HuH-7 (cell line): ENCODE data around the gene MDGA2.
"Not testable (repeated sequence)": the region's sequence is repeated elsewhere in the genome, so short reads cannot be mapped to it uniquely, and the experiment has no call there.

Experiments
- DNase-seq: peaks from one replicate; pipeline ENCODE4 v3.0.0; 2011; ENCODE audit warnings: low spot score

MDGA2 gene

DNA sequence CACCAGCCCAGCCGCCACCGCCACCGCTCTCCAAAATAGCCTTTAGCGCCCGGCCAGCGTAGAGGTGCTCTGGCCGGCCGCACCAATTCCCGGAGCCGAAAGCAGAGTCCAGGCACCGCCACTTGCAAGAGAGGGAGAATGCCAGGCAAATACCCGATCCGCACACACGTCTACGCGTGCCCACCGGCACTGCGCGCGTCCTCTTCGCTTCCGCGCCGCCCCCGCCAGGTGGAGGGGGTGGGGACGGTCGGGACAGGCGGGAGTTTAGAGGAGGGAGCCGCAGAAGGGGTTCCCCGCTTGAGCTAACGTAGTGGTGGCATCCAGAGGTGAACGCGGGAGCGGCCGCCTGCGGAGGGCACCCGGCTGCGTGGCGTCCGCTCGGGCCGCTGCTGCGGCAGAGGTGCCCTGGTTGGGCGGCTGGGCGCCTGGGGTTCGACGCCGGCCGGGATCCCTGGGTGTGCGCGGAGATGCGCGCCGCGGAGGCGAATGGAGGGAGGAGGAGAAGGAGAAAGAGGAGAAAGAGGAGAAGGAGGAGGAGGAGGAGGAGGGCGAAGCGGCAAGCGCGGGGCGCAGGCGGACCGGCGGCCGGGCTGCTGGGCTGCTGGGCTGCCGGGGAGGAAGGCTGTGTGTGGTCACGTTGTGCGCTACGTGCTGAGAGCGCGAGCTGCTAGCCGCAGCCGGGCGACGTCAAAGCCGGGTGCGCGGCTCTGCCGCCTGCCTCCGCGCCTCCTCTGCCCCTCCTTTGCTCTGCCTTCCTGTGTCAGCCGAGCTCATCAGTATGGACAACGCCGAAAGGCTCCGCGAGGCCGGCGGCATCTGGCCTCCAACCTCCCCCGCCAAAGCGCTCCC is at the start of gene MDGA2:
TSS of gene MDGA2 (minus strand) at position 140 of the 849 bp plus-strand sequence.
- DNase-seq = no peak

DNA sequence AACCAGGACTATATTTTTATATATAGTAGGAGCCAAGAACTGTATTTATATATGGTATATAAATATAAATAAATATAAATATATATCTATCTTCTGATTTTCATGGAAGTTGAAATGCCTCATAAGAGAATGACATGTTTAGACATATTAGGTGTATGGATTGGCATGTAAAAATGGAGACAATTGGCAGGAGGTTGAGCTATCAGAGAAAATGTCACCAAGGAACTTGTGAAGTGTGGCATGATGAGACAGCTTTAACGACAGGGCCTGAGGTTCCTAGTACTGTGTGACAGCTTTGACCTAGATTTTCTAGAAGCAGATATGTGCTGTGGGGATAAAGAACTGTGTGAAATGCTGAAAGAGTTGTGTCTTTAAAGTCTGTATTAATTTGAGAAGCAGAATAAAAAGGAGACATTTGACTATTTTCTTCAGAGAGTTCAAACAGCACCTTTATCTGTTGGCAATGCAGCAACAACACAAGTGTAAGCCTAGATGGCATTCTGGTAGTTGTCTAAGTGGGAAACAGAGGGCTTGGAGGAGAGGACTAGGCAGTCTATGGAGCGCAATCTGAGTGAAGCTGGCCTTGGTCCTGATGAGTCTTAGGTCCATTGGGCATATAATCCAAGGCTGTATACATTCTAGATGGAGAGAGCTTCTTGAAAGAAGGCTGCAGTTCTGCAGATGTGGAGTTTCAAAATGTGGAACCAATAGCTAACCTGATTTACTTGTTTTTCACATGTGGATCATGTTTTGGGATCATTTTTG is 47.7 kb upstream of the MDGA2 start:
- no peak for DNase-seq

DNA sequence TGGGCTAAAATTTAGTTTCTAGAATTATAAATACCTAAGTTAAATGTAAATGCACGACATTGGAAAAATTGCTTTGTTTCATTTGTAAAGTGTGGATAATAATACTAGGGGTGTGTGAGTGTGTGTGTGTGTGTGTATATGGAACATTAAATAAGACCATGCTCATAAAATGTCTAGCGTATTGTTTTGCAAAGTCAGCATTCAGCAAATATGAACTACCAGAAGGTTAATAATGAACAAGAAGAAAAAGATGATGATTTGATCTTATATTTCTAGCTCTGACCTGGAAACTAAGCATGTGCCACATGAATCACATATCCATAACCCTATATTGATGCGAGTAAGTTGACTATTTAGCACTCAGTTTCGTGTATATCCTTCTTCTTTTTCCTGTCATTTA is 44.9 kb upstream of the MDGA2 start:
- DNase-seq = no peak

DNA sequence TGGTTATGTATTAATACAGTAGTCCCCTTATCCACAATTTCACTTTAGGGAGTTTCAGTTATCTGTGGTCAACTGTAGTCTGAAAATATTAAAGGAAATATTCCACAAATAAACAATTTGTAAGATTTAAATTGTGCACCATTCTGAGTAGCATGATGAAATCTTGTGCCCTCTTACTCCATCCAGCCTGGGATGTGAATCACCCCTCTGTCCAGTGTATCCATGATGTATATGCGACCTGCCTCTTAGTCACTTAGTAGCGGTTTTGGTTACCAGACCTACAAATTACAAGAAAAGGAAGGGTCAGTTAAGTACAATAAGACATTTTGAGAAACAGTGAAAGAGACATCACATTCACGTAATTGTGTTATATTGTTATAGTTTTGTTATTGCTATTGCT is 39.9 kb upstream of the MDGA2 start:
- no peak for DNase-seq

DNA sequence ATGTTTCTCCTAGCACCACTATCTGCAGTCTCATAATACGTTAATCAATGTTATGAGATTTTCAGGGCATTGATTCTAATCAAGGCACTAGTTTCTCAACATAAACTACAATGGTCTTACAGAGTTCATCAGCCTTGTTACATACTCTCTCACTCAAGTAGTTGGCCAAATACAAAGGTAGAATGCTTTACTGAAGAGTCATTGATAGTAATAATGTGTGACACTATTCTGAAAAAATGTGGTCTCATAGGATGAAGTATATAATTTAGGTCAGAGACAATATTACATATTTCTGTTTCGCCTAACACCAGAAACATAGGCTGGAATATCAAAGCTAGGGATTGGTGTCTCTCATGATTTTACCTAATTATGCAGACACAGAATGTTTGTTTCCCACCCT is 35.2 kb upstream of the MDGA2 start:
- no peak for DNase-seq

DNA sequence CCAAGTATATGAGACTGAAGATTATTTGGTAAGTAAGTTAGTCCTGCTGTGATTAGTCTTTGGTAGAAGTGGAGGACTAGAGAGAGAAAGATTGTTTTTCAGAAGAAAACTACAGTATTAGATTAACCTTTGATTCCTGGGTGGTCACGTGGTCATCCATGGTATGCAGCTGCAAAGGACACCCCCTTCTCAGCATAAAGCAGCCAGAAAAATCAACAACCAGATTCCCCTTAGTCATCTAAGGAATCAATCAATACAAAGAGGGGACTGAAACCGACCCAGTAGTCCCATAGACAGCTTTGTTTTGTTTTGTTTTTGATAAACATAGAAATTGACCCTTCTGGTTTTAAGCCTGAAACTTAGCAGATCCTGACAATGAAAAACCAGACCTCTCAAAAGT is 30.3 kb upstream of the MDGA2 start:
- peak; percentile 1 for DNase-seq

DNA sequence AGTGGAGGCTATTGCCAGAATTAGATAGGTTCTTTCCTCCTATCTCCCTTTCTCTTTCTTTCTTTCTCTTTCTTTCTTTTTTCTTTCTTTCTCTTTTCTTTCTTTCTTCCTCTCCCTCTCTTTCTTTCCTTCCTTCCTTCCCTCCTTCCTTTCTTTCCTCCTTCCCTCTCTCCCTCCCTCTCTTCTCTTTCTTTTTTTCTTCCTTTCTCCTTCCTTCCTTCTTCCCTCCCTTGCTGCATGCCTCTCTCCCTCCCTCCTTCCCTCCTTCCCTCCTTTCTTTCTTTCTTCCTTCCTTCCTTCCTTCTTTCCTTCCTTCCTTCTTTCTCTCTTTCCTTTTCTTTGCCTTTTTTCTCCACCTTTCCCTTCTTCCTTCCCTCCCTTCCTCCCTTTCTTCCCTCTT is 16.4 kb upstream of the MDGA2 start:
- DNase-seq = no peak

DNA sequence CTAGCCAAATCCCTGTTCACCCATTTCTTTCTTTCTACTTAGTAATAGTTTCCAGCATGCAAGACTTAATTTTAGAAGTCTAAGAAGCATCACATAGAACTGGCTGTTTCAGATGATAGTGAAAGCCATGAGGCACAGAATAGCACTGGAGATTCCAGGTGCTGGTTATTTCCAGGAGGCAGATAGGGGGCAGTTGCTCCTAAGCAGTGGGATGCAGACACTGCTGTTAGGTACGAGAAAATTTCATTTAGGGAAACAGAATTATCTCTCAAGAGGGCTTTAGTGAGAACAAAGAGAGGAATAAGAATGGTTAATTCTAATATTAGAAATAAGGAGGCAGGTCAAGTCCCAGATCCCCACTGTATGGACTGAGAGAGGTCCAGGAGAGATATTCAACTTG is 3.6 kb upstream of the MDGA2 start:
- peak; percentile 27 for DNase-seq

DNA sequence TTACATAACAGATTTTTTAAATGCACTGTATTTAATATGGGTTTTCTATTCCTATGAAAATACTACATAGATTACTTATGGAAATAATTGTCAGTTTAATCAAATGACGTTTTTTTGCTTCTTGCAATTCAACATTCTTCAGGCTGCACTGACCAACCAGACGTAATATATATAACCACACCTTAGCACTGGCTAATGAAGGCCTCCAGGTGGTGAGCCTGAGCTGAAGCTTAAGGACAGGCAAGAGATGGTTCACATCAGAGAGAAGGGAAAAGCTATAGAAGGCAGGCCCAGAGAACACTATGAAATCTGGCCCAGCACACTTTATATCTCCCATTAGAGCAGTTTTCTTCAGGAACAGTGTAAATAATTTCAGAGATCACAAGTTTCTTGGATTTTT is 2.8 kb upstream of the MDGA2 start:
- no peak for DNase-seq

DNA sequence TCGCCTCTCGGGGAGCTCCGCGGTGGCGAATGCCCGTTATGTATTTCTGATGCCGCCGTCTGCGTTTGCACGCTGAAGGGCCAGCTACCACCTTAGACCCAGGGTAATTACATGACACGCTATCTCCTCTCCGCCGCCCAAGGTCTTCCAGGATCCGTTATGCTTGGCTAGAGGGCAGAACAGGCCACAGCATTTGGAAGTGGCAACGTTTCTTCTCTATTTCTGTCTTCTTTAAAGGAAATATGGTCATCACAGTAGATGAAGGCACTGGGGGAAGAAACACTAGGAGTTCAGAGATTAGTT is 861 bp upstream of the MDGA2 start:
- no peak for DNase-seq

DNA sequence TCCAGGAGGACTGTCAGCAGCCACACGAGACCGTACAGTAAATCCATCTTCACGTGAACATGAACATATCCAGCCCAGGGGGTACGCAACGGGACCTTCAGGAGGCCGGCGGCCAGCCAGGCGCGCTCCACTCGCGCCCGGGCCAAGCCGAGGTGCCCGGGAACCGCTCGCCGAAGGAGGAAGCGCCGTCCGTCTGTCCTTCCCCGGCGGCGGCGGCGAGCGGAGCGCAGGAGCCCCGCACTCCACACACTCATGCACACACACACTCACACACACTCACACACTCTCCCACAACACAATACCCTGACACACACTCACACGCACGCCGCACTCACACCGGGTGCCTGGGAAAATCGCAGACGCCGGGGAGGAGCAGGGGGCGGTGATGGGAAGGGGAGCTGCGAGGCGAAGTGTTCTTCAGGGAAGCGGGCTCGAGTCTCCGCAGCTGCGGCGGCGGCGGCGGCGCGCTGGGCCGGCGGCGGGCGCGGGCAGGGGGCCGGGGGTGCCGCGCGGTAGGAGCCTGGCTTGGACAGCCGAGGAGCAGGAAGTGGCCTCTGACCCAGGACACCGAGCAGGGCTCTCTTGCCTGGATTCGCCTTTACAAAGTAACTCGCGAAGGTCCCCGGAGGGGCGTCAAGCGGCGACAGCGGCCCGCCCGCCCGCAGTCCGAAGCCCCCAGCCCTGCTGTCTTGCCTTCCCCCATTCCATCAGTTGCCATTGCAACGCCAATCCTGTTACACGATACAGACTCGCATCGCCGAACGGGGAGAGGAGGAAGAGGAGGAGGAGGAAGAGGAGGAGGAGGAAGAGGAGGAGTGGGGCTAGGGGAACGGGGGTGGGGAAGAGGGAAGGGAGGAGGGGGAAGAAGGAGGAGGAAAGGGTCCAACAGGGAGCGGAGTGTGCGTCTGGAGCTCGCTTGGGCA is 601 bp downstream of the MDGA2 start:
- DNase-seq = no peak

DNA sequence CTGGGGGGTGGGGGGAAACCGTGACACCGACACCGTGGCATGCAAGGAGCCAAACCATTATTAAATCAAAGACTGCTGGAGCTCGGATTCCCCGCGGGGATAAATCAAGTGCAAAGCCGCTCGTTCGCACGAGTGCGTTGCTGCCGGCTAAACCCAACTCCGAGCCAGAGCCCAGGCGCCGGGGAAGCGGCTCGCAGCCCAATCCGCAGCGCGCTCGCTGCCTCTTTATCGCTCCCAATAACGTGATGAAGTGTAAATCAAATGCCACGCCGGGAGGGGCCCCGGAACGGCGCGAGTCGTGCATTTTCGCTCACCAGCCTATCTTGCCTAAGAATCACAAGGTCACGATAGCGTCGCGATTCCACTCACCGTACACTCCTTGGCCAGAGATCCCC is 1.3 kb downstream of the MDGA2 start:
- DNase-seq = no peak

DNA sequence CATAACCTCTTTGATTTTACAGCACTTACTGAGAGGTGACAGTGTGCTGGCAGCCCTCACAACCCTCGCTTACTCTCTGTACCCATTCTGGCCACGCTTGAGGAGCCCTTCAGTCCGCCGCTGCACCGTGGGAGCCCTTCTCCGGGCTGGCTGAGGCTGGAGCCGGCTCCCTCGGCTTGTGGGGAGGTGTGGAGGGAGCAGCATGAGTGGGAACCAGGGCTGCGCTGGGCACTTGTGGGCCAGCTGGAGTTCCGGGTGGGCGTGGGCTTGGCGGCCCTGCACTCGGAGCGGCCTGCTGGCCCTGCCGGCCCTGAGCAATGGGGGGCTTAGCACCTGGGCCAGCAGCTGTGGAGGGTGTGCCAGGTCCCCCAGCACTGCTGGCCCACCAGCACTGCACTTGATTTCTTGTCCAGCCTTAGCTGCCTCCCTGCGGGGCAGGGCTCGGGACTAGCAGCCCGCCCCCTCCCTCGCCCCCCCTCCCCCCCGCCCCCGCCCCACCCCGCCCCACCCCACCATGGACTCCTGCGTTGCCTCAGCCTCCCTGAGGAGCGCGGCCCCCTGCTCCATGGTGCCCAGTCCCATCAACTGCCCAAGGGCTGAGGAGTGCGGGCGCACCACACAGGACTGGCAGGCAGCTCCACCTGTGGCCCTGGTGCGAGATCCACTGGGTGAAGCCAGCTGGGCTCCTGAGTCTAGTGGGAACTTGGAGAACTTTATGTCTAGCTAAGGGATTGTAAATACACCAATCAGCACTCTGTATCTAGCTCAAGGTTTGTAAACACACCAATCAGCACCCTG is 9.9 kb downstream of the MDGA2 start:
- no peak for DNase-seq

DNA sequence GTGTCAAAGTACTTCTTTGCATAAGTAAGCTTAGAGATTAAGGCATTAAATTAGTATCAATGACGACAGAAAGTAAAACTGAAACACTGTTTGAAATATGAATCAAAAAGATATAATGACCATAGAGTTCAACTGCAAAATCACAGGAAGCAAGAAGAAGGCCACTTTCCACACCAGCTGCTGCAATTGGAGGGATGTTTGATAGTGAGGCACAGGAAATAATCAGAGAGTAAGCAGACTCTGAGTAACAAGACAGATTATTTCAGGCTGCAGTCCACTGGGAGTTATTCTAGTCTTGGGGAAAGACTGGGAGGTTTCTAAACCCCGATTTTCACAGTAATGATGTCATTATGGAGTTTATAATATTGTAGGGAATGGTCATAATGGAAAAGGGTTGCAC is 12.9 kb downstream of the MDGA2 start:
- no peak for DNase-seq

DNA sequence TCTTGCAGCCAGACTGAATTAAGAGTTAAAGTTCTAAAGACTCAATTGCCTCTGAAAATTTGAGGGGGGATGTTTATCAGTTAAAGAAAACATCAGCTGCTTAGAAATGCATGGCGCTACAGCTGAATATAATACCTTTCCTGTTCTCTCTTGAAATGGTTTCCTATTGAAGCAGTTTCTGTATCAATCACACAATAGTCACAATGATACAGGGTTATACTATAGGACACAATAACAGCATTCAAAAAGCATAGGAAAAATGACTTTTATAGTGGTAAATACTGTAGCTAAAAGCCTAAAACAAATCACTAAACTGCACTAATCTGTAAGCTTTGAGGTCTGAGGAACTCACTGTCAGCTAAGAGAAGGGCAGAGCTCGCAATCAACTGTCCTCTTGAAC is 15.2 kb downstream of the MDGA2 start:
- no peak for DNase-seq

DNA sequence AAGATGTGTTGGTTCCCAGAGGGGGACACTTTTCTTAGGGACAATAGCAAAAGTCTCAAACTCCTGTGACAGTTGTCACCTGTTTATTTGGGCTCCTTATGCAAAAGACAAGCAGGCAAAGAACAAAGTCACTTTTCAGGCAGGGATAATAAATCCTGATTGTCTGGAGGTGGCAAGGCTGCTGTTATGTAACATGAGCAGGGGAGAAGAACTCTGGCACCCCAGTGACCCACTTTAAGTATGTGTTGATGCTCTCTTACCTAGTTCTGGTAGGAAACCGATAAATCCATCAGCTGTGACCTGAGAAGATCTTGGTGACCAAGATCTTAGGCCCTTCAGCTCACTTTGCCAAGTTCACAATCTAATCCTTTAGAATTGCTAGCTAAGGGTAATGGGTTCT is 17.4 kb downstream of the MDGA2 start:
- no peak for DNase-seq

DNA sequence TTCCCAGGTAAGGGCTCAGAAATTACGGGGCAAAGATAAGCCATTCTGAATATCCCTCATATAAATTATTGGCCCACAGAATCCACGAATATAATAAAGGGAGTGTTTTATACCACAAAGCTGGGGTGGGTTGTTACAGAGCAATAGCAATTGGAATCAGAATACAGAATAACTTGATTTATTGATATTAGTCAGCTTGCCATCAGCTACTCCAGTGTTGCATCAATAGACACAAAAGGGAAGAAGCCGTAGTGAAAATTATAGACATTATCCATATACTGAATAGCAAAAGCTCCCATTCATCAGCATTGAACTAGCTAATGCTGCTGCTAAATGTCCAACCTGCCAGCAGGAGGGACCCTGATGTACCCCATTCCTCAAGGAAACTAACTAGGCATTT is 18.3 kb downstream of the MDGA2 start:
- no peak for DNase-seq

DNA sequence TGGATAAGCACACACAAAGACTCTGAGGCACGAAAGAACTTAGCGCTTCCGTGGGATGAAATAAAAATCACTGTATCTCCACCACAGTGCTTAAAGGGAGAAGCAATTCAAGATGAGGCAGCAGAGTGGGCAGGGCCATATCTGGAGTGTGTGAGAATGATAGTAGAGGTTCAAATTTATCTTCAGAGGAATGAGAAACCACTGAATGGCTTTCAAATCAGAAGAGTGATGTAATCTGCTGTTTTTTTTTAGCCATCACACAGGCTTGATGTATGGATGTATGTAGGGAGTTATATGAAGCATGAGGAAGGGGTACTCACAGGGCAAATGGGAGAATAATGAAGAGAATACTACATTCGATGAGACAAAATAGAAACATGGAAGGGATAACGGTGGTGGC is 24.1 kb downstream of the MDGA2 start:
- no peak for DNase-seq

DNA sequence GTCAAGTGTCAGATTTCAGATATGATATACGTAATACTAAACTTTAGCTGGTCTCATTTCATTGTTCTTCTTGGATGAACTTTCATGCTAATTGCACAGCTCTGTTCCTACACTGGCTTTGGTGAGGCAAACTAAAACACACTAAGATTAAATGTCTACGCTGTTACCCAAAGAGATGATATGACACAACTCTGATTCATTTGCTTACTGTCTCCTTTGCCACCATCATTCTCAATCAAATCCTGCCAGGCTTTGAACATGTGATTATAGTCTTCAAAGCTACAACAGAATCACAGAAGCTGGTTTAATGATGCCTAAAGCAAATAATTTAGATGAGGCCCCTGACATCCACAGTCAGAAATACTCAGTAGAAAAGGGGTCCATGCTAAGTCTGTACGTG is 37.7 kb downstream of the MDGA2 start:
- DNase-seq = no peak

DNA sequence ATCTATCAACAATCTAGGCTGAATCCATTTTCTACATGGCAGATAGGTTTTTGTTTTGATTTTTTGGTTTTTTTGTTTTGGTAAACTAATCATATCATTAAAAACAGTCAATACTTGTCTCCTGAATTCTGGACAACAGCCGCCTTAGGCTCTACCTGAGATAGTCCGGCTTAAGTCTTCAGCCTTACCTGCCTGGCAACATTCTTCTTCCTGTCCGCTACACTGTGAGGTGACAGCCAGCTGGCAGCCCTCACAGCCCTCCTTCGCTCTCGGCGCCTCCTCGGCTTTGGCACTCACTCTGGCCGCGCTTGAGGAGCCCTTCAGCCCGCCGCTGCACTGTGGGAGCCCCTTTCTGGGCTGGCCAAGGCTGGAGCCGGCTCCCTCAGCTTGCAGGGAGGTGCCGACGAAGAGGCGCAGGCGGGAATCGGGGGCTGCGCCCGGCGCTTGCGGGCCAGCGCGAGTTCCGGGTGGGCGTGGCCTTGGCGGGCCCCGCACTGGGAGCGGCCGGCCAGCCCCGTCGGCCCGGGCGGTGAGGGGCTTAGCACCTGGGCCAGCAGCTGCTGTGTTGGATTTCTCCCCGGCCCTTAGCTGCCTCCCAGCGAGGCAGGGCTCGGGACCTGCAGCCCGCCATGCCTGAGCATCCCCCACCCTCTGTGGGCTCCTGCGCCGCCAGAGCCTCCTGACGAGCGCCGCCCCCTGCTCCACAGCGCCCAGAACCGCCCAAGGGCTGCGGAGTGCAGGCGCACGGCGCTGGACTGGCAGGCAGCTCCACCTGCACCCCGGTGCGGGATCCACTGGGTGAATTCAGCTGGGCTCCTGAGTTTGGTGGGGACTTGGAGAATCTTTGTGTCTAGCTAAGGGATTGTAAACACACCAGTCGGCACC is 49.0 kb downstream of the MDGA2 start:
- DNase-seq = peak; percentile 25

DNA sequence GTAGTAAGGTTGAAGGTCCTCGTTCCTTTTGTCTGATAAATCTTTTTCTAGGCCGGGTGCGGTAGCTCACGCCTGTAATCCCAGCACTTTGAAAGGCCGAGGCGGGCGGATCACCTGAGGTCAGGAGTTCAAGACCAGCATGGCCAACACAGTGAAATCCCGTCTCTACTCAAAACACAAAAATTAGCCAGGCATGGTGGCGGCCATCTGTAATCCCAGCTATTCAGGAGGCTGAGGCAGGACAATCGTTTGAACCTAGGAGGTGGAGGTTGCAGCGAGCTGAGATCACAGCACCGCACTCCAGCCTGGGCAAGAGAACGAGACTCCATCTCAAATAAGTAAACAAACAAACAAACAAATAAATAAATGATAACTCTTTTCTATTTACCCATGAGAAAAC is 51.3 kb downstream of the MDGA2 start:
- DNase-seq = not testable (repeated sequence)
